HG03469 (cell line): ENCODE measurements around the gene SEPTIN1.

Source experiments
- ATAC-seq: cut with Tn5 transposase; IDR thresholded peaks from one replicate; pipeline ENCODE4 v1.9.1; 2021; ENCODE audit warnings: mild to moderate bottlenecking, moderate library complexity, moderate number of reproducible peaks; ENCODE audit not compliant: unreplicated experiment

Gene SEPTIN1

GRCh38 chr16:30358990-30359870, 23.1 kb downstream of the SEPTIN1 start:
- ATAC-seq = no peak

GRCh38 chr16:30358577-30358936, 23.8 kb downstream of the SEPTIN1 start:
- no peak for ATAC-seq

- no peak for ATAC-seq
Observed at GRCh38 chr16:30357715-30358576, 24.4 kb downstream of the SEPTIN1 start.

- no peak for ATAC-seq
Observed at GRCh38 chr16:30357085-30357714, 25.2 kb downstream of the SEPTIN1 start.

- no peak for ATAC-seq
Observed at GRCh38 chr16:30356401-30357084, 25.8 kb downstream of the SEPTIN1 start.

GRCh38 chr16:30355954-30356308, 26.4 kb downstream of the SEPTIN1 start:
- no peak for ATAC-seq

- no peak for ATAC-seq
Observed at GRCh38 chr16:30355144-30355953, 27.0 kb downstream of the SEPTIN1 start, which contains the start of gene CD2BP2. CD2BP2 (minus strand) TSS chr16:30355308; CDS start chr16:30354681, 627 bp downstream.

GRCh38 chr16:30354423-30355143, 27.8 kb downstream of the SEPTIN1 start:
- ATAC-seq = no peak

GRCh38 chr16:30353438-30354129, 28.8 kb downstream of the SEPTIN1 start:
- ATAC-seq = no peak

GRCh38 chr16:30352488-30353401, 29.6 kb downstream of the SEPTIN1 start:
- ATAC-seq = no peak

GRCh38 chr16:30351586-30352419, 30.6 kb downstream of the SEPTIN1 start:
- ATAC-seq = no peak

GRCh38 chr16:30351001-30351441, 31.3 kb downstream of the SEPTIN1 start:
- ATAC-seq = no peak

GRCh38 chr16:30350134-30350871, 32.1 kb downstream of the SEPTIN1 start:
- peak; percentile 39 for ATAC-seq

- no peak for ATAC-seq
Observed at GRCh38 chr16:30349675-30350074, 32.7 kb downstream of the SEPTIN1 start.

- no peak for ATAC-seq
Observed at GRCh38 chr16:30348929-30349328, 33.4 kb downstream of the SEPTIN1 start.

GRCh38 chr16:30348113-30348512, 34.2 kb downstream of the SEPTIN1 start:
- no peak for ATAC-seq
